Thyroid gland (tissue), 4 donors: Measurements from ENCODE around the gene AFAP1.

Source experiments
- POLR2A ChIP-seq, 2 donors: fragments of 450-650 bp; IDR thresholded peaks; one replicate each; pipeline ENCODE4 v1.6.1; 2017; ENCODE audit warnings: antibody characterized with exemption in 2 of 2, mild to moderate bottlenecking in 2 of 2, moderate library complexity in 1 of 2
- TF ChIP-seq, protein P1 (sequence below), 6 experiments: fragments of 200-600 bp in 3 of 6; fragments of 450-650 bp in 3 of 6; sonication (generic) in 3 of 6; IDR thresholded peaks; one replicate each; pipeline ENCODE4 v1.5.1; 2016 to 2019; ENCODE audit warnings: antibody characterized with exemption in 6 of 6, mild to moderate bottlenecking in 2 of 6, inconsistent platforms in 1 of 6, moderate library complexity in 1 of 6

DNA sequence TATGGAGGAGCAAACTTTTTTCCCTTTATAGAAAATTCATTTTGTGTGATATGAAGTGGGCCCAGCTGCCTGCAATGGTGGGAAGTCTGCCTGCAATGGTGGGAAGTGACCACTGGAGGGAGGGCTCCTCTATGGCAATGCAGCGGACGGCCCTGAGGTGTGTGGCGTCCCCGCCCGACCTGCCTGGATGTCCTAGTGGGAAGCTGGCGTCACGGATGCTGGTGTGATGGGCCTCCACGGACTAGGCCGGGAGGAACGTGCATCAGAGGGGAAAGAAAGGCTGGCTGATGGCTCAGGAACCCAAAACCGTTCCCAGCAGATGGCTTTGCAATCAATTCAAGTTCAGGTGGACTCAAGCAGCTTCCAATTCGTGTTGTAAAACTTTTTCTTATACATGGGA, 177.9 kb downstream of the AFAP1 start:
- TF ChIP-seq, protein P1, sequence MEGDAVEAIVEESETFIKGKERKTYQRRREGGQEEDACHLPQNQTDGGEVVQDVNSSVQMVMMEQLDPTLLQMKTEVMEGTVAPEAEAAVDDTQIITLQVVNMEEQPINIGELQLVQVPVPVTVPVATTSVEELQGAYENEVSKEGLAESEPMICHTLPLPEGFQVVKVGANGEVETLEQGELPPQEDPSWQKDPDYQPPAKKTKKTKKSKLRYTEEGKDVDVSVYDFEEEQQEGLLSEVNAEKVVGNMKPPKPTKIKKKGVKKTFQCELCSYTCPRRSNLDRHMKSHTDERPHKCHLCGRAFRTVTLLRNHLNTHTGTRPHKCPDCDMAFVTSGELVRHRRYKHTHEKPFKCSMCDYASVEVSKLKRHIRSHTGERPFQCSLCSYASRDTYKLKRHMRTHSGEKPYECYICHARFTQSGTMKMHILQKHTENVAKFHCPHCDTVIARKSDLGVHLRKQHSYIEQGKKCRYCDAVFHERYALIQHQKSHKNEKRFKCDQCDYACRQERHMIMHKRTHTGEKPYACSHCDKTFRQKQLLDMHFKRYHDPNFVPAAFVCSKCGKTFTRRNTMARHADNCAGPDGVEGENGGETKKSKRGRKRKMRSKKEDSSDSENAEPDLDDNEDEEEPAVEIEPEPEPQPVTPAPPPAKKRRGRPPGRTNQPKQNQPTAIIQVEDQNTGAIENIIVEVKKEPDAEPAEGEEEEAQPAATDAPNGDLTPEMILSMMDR (IDR thresholded peaks at IDR 0.05) = peak; percentile 41 to 90 (median 77)
- no peak for TF ChIP-seq POLR2A (IDR thresholded peaks at IDR 0.05)
